Stimulated activated CD4-positive, alpha-beta T cell treated with anti-CD3 and anti-CD28 coated beads, Interleukin-1b, Interleukin-23, amount 100 ng/mL, for 4 hours (primary cell): Measurements from ENCODE around the gene EXTL1.

Source experiments
- DNase-seq, 2 donors: peaks; one replicate each; pipeline ENCODE4 v3.0.0-alpha.2; 2020; ENCODE audit warnings: low read depth in 2 of 2

Gene EXTL1

DNA sequence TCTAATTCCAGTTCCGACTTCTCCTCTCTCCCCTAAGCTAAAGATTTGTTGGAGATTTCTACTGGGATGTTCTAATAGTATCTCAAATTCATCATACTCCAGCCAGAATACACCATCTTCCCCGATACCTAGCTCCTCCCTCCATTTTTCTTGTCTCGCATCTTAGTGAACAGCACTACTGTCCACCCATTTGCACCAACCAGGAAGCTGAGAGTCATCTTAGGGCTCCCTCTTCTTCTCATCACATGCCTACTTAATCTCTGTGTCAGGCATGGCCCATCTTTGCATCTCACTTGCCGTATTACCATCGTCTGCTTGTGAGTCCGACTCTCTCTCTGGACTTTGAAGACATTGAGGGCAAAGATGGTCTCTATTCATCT, 49.4 kb downstream of the EXTL1 start:
- no peak for DNase-seq

DNA sequence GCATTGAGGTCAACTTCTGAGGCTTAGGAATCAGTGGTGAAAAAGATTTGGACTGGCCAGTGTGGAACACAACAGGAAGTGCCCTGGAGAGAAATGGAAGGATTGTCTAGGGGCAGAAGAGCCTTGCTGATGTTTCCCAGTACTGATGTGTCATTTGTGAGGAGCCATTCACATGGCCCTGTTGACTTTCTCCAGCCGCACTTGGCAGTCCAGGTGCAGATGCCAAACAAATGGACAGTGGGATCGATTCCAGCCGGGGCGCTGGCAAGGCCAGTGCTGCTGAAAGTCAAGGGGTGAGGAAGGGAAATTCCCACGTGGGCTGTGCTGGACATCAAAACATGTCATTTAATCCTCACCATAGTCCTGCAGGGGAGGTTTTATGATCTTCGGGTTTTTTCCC, 50.7 kb downstream of the EXTL1 start:
- DNase-seq, result no peak

DNA sequence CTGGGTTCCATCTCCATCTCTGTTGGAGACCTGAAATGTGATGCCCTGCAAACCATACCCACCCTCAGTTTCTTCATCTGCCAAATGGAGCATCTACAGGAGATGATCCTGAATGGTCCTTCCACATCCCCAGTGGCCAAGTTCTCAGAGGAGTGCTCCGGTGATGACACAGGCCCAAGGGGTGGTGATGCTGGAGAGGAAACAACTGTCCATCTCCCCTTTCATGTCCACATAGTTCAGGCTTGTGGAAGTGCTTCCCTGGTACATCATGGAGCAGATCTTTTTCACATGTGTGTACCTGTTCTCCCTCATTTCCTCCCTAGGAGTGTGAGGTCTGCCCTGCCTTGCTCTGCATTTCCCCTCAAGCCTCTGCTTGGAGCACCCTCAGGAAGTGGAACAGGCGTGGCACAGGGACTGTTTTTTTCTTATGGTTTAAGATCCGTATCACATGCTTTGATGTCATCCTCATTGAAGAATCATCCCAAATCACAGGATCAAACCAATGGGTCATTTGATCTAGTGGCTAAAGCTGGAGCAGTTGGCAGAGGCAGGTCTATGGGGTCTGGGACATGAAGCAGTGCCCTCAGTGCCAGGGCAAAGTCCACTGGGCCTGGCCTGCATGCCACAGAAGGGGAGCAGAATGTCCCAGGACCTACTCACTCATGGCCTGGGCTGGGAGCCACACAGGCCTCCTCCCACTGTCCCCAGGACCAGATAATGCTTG, 54.0 kb downstream of the EXTL1 start:
- no peak for DNase-seq

DNA sequence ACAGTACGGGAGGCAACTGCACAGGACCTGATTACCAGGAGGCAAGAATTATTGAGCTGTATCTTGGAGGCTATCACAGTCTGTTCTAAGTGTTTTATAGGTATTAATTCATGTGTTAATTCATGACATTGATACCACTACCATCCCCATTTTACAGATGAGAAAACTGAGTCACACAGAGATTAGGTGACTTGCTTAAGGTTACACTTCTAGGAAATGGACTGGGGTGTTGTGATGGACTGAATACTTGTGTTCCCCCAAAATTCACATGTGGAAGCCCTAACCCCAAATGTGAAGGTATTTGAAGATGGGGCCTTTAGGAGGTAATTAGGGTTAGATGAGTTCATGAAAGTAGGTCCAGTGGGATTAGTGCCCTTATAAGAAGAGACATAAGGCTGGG, 55.9 kb downstream of the EXTL1 start:
- DNase-seq, result no peak

DNA sequence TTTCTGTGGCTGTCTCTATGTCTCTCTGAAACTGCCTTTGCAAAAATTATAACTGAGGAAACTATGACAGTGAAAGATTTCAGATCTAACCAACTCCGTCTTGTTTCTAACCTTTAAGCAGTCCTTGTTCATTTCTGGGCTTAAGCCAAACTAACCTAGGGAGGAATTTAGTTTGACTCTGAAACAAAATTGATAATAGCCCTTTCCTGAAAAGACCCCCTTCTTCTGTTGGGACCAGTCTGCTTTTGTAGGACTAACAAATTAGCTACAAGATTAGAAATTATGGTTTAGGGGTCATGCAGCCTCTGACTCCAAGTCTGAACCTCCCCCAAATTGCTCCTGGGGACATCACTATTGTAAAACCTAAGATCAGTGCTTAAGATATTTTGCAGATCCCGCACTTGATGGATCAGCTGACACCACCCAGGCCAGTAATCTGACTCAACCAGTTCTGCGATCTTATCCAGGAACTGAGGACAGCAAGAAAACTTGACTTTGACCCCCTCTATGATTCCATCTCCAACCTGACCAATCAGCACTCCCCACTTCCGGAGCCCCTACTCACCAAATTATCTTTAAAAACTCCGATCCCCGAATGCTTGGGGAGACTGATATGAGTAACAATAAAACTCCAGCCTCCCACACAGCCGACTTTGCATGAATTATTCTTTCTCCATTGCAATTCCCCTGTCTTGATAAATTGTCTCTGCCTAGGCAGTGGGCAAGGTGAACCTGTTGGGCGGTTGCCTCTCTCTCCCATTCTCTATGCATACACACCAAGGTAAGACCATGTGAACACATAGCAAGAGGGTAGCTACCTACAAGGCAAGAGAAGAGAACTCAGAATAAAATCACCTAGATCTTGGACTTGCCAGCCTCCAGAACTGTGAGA, 57.0 kb downstream of the EXTL1 start:
- no peak for DNase-seq

DNA sequence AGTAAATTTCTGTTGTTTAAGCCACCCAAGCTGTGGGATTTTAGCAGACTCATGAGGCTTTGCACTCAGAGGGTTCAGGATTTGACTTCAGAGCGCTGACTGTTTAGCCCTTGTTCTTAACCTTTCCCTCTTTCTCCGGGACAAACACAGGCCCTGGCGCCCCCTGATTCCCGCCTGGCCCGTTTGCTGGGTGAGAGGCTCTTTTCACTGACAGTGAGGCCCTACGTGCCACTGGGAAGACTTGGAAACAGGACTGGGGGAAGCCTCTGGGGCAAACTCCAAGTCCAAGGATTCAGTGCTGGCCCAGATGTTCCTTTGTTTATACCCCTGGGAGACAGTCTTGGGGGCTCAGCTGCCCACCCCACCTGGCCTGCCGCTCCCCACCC, 57.6 kb downstream of the EXTL1 start:
- no peak for DNase-seq

DNA sequence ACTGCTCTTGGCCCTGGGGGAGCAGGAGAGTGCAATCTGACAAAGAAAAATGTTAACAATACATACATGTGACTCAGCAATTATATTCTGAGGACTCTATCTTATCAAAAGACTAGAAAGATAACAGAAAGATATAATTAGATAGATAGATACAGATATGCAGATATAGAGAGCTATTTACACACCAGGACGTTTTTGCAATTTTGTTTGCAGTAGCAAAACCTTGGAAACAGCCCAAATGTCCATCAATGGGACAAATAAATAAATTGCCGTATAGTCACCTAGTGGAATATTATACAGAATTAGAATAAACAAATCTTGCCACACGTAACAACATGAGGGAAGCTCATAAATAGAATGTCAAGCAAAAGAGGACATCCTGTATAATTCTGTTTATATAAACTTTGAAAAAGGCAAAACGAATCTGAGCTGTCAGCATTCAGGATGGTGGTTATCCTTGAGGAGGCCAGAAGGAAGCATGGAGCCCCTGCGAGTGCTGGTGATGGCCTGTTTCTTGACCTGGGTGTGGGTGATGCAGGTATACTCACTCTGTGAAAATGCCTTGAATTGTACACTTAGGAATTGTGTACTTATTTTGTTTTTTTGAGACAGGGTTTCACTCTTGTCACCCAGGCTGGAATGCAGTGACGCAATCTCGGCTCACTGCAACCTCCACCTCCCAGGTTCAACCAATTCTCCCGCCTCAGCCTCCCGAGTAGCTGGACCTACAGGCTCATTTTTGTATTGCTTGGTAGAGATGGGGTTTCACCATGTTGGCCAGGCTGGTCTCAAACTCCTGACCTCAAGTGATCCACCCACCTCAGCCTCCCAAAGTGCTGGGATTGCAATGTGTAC, 58.6 kb downstream of the EXTL1 start:
- no peak for DNase-seq

DNA sequence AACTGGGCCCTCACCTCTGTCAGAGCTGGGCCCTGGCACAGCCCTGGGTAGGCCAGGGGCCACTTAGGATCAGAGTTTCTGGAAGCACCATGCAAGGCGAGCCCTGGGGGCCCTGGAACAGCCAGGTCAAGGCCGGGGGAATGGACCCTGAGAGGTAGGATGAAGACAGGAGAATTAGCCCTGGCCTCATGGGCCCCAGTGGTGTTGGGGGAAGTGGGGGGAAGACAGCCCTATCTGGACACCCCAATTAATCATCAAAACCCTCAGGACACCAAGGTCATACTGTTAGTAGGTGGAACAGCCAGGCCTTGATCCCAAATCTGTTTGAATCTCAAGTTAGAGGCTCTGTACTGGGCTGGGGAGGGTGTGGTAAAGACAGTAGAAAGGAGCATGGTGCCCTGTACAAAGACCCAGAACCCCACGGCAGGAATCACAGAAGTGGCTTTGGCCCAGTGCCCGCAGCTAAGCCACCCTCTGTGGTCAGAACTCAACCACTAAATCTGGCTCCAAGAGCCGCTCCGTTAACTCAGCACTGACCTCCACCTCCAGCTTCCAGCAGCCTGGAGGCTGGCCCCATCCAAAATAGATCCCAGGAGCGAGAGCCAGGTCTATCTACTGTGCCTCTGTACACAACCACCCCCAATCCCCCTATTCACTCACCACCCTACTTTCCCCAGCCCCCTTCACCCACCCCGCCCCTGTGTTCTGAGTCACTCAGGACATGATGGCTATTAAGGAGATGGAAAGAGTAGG, 59.9 kb downstream of the EXTL1 start:
- DNase-seq, result no peak

DNA sequence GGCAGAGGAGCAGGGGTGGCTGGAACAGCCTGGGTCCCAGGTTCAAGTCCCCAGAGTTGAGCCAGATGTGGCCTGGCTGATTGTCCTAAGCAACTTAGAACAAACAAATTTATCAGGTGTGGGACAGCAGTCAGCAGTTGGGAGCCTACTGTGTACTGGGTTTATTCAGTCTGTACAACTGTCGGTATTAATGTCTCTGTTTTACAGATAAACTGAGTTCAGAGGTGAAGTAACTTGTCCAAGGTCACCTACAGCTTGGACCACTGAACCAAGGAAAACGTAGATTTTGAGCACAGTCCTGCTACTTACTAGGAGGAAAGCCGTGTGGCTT, 60.4 kb downstream of the EXTL1 start:
- no peak for DNase-seq

DNA sequence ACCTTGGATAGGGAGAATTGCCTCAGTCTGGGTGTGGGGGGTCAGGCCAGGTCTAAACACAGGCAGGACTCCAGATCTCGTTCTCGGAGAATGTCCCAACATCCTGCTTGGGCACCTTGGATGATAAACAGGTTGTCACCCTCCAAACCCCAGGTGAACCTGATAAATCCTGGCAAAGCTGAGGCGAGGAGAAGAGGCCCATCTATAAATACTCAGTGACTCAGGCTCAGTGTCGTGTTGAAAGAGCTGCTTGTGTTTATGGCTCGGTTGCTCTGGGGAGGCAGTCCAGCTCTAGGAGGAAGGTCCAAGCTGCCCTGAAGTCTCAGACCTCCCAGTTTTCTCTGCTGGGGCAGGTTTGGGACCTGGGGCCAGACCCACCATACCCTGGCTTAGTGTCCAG, 61.6 kb downstream of the EXTL1 start:
- DNase-seq, result no peak

DNA sequence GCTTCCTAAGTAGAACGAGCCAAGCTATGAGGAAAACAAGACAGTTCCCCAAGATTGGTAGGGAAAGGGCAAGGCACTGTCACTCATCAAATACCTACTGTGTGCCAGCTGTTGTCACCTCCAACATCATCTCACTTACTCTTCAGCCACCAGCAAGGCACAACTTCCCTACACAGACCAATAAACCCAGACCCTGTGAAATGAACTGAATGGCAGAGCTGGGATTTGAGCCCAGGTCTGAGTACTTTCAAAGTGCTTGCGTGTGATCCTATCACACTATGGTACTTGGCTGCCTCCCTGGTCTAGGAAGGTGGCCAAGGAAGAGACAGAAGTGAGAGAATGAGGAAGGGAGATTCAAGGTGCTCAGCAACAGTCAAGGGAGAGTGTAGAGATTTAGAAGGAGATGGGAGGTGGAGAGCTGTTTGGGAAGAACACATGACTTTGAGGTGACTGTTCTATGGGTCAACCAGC, 62.6 kb downstream of the EXTL1 start:
- DNase-seq, result no peak

DNA sequence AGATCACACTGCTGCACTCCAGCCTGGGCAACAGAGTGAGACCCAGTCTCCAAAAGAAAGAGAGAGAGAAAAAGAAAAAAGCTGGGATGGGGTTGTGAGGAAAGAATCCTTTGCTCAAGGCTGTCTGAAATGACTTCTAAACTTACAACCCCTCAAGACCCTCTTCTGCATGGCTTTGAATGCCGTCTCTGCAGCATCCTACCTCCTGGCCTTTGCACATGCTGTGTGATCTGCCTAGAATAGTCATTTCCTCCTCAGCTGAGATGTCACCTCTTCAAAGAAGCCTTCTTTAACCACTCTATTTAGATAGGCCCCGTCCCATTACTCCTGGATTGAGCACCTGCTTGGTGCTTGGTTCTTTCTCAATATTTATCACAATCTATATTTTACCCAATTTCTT, 63.3 kb downstream of the EXTL1 start:
- DNase-seq, result no peak
